PC-9 (cell line): Measurements from ENCODE around the gene C1QTNF7. TPM values are rescaled to one million over a fixed set of nuclear protein-coding genes. Genes with fewer than 3 reads are reported as not detected.

ENCODE experiments used
- BruUV-seq: library from RNA; stranded (reverse); fragments of 400-500 nt; replicated peaks from 2 replicates; lab custom pipeline; 2021; lab: Mats Ljungman, UMichigan
- CTCF ChIA-PET: fragments of 300-600 bp; sonication (Branson Sonifier 250); formaldehyde crosslinking; loops from one replicate; lab custom pipeline; 2022; ENCODE audit warnings: antibody characterized with exemption; lab: Charles Lee
- POLR2A ChIA-PET: fragments of 300-600 bp; sonication (Branson Sonifier 250); formaldehyde crosslinking; loops from one replicate; lab custom pipeline; 2022; ENCODE audit warnings: antibody characterized with exemption; ENCODE audit not compliant: unreplicated experiment; lab: Charles Lee
- DNase-seq, 2 experiments: peaks; one replicate each; pipeline versions ENCODE4 v3.0.0 to v3.0.0-alpha.2; 2015 to 2022; ENCODE audit warnings: mixed read lengths in 1 of 2
- H2AFZ ChIP-seq: fragments of 200-600 bp; sonication (generic); 2 replicates; pipeline ENCODE4 v1.8.1; 2017; ENCODE audit warnings: antibody characterized with exemption
- H3F3A ChIP-seq: fragments of 200-600 bp; sonication (generic); 2 replicates; pipeline ENCODE4 v1.8.1; 2017; ENCODE audit warnings: antibody characterized with exemption, mild to moderate bottlenecking, low read depth; ENCODE audit not compliant: insufficient read depth
- H3K27ac ChIP-seq: fragments of 200-600 bp; sonication (generic); 2 replicates; pipeline ENCODE4 v1.6.1; 2016; ENCODE audit warnings: mixed run types
- H3K27me3 ChIP-seq: fragments of 200-600 bp; sonication (generic); 2 replicates; pipeline ENCODE4 v1.6.1; 2016; ENCODE audit warnings: low read depth, mixed run types; ENCODE audit not compliant: insufficient read depth
- H3K36me3 ChIP-seq: fragments of 200-600 bp; sonication (generic); 2 replicates; pipeline ENCODE4 v1.6.1; 2016; ENCODE audit warnings: low read depth, mixed run types
- H3K4me1 ChIP-seq: fragments of 200-600 bp; sonication (generic); replicated peaks from 2 replicates; pipeline ENCODE4 v1.6.1; 2016; ENCODE audit warnings: mixed run types; ENCODE audit not compliant: insufficient read depth
- H3K4me2 ChIP-seq: fragments of 200-600 bp; sonication (generic); 2 replicates; pipeline ENCODE4 v1.6.1; 2017; ENCODE audit warnings: mixed run types
- H3K4me3 ChIP-seq: fragments of 200-600 bp; sonication (generic); 2 replicates; pipeline ENCODE4 v1.6.1; 2016; ENCODE audit warnings: mixed run types
- H3K79me2 ChIP-seq: fragments of 200-600 bp; sonication (generic); 2 replicates; pipeline ENCODE4 v1.6.1; 2017; ENCODE audit warnings: low read depth, mixed run types
- H3K9me2 ChIP-seq: fragments of 200-600 bp; sonication (generic); 2 replicates; pipeline ENCODE4 v1.8.1; 2017; ENCODE audit warnings: mild to moderate bottlenecking; ENCODE audit not compliant: insufficient read depth
- H3K9me3 ChIP-seq: fragments of 200-600 bp; sonication (generic); 2 replicates; pipeline ENCODE4 v1.8.1; 2016; ENCODE audit warnings: low read depth; ENCODE audit not compliant: insufficient read depth
- H4K20me1 ChIP-seq: fragments of 200-600 bp; sonication (generic); 2 replicates; pipeline ENCODE4 v1.8.1; 2017; ENCODE audit not compliant: insufficient read depth
- EZH2 ChIP-seq: fragments of 200-600 bp; sonication (generic); IDR thresholded peaks from 2 replicates; pipeline ENCODE4 v1.8.0; 2017; ENCODE audit warnings: antibody characterized with exemption, low read depth
- intact Hi-C: fragments of 100-400 bp; cut with micrococcal nuclease; formaldehyde crosslinking; loops from one replicate; pipeline ENCODE4 v1.10.0; 2022; ENCODE audit not compliant: unreplicated experiment
- total RNA-seq: library from RNA; stranded (reverse); gene quantifications from 2 replicates; pipeline ENCODE4 v1.2.3, GENCODE V29; 2021
- TF ChIP-seq, protein P1 (sequence below): fragments of 200-600 bp; sonication (generic); conservative IDR thresholded peaks from 2 replicates; pipeline ENCODE4 v1.6.1; 2017; ENCODE audit warnings: mixed run types, antibody characterized with exemption, mild to moderate bottlenecking, moderate library complexity

Gene C1QTNF7
- total RNA-seq, 1 experiment from 2014 or later: not detected

DNA sequence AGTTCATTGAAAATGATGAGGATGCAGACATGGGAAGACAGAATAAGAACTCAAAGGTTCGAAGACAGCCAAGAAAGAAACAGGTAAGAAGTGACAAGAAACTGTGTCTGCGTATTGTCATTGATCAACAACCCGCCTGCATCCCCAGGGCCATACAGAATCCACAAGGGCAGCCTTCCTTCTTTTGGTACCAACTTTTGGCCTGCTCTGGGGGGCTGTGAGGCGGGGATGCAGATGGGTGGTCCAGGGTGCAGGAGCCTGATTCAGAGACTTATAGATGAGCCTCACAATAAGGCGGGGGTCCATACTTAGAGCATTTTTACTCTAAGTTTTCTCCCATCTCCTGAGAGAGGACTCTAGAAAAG lies 50.9 kb downstream of the C1QTNF7 start:
- POLR2A ChIA-PET: no interaction called here
- H3K4me3 ChIP-seq: no peak overlapping the region

DNA sequence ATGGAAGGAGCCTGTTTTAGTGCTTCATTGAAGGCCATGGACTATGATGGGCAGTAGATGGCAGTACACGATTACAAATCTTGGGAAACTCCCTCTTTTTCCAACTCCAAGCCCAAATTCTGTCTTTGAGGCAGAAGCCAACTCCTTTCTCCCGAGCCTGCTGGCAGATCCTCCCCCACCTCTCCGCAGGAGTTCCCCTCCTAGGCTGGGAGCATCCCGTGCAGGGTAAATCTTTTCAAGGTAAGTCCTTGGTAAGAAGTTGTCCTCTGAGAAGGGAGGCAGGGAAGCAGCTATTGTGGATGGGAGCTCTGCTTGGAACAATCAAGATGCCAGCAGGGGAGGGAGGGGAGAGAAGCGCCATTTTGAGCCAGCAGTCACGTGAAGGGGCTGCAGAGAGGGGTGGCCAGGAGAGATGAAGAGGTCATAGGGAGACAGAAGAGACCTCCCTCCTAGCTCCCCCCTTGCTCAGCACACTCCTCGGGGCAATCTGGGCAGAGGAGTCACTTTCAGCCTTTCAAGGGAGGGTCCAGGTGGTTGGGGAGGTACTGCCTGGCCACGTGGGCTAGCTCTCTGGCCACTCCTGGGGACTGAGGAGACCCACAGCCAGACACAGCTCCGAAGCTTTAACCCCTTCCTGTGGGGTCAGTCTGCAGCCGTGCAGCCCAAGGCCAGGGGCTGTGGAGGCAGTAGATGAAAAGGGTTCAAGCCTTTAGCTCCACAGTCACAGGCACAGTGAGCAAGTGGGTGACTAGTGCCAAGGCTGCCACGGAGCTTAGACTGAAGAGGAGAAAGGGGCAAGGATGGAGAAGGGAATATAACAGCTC lies 51.5 kb downstream of the C1QTNF7 start:
- Histone ChIP-seq H3F3A (no peaks in the 10 kb centered on the region), H3K9me2 (no peaks in the 10 kb centered on the region), H2AFZ (no peak overlapping the region; the same call in 1 of the 2 replicates), H3K27ac (no peak overlapping the region), H3K4me2 (peak overlapping the region; percentile 65), H3K9me3 (no peaks in the 10 kb centered on the region), H3K79me2 (no peaks in the 10 kb centered on the region), H4K20me1 (no peaks in the 10 kb centered on the region), H3K4me3 (no peak overlapping the region; the same call in 1 of the 2 replicates), H3K36me3 (no peaks in the 10 kb centered on the region), H3K4me1 (no peaks in the 10 kb centered on the region), H3K27me3 (no peaks in the 10 kb centered on the region)
- DNase-seq: peak; percentile 35 to 50
- TF ChIP-seq, protein P1, sequence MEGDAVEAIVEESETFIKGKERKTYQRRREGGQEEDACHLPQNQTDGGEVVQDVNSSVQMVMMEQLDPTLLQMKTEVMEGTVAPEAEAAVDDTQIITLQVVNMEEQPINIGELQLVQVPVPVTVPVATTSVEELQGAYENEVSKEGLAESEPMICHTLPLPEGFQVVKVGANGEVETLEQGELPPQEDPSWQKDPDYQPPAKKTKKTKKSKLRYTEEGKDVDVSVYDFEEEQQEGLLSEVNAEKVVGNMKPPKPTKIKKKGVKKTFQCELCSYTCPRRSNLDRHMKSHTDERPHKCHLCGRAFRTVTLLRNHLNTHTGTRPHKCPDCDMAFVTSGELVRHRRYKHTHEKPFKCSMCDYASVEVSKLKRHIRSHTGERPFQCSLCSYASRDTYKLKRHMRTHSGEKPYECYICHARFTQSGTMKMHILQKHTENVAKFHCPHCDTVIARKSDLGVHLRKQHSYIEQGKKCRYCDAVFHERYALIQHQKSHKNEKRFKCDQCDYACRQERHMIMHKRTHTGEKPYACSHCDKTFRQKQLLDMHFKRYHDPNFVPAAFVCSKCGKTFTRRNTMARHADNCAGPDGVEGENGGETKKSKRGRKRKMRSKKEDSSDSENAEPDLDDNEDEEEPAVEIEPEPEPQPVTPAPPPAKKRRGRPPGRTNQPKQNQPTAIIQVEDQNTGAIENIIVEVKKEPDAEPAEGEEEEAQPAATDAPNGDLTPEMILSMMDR: peak; percentile 70; the same call in 1 of the 2 replicates
- TF ChIP-seq EZH2: no peak
- ChIA-PET POLR2A (no interaction called here), CTCF (interaction anchor here (0.5 to 1.0 kb wide), 4 partner anchors 164 to 477 kb away, joined by 3 to 4 read pairs (median 4); no protein-coding TSS in a partner anchor)
- intact Hi-C loops: loop anchor here (1.0 kb wide), 3 partner anchors 326 to 522 kb away; no protein-coding TSS in a partner anchor
- no TSS peak for BruUV-seq

More for the DNA sequence above, 50.9 kb downstream of the C1QTNF7 start:
- Histone ChIP-seq H3K27me3 (no peaks in the 10 kb centered on the region), H3K36me3 (no peaks in the 10 kb centered on the region), H3K4me1 (no peaks in the 10 kb centered on the region), H3K9me3 (no peaks in the 10 kb centered on the region), H4K20me1 (no peaks in the 10 kb centered on the region), H3K79me2 (no peaks in the 10 kb centered on the region), H3K27ac (no peak overlapping the region), H3F3A (no peaks in the 10 kb centered on the region), H3K4me2 (no peak overlapping the region), H2AFZ (no peak overlapping the region), H3K9me2 (no peaks in the 10 kb centered on the region)
- BruUV-seq: no TSS peak
- intact Hi-C loops: loop anchor here (1.0 kb wide), 3 partner anchors 327 to 523 kb away; no protein-coding TSS in a partner anchor
- TF ChIP-seq EZH2: no peak
- TF ChIP-seq, protein P1: no peak; the same call in 1 of the 2 replicates
- CTCF ChIA-PET: interaction anchor here (0.8 to 1.0 kb wide), 2 partner anchors 404 to 477 kb away, joined by 3 to 4 read pairs; no protein-coding TSS in a partner anchor
- DNase-seq: no peak

DNA sequence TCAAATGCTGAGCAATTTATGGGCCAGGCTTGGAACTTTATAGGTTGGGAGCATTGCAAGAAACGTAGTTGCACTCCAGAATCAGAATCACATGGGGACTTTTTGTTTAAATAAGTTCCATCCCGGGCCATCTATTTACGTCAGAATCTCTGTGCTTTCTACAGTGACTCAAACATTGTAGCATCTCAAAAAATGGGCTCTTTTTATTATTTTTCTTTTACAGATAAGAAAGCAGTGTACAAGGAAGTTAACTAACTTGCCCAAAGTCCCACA lies 52.0 kb downstream of the C1QTNF7 start:
- H3K4me1 ChIP-seq: no peaks in the 10 kb centered on the region
- no peaks in the 10 kb centered on the region for H3K36me3 ChIP-seq
- no peak overlapping the region for H3K27ac ChIP-seq
- no peak for DNase-seq
- POLR2A ChIA-PET: no interaction called here
- no peak for TF ChIP-seq EZH2
- intact Hi-C loops: loop anchor here (1.0 to 2.0 kb wide), 4 partner anchors 171 to 521 kb away; no protein-coding TSS in a partner anchor
- no TSS peak for BruUV-seq
- no peak overlapping the region for H2AFZ ChIP-seq
- H3K79me2 ChIP-seq: no peaks in the 10 kb centered on the region
- no peaks in the 10 kb centered on the region for H3K27me3 ChIP-seq
- CTCF ChIA-PET: interaction anchor here (0.5 to 0.6 kb wide), 2 partner anchors 164 to 393 kb away, joined by 3 to 4 read pairs; no protein-coding TSS in a partner anchor
- H3K4me3 ChIP-seq: no peak overlapping the region
- no peaks in the 10 kb centered on the region for H3K9me3 ChIP-seq
- H3F3A ChIP-seq: no peaks in the 10 kb centered on the region
- no peak overlapping the region for H3K4me2 ChIP-seq
- no peaks in the 10 kb centered on the region for H4K20me1 ChIP-seq
- H3K9me2 ChIP-seq: no peaks in the 10 kb centered on the region
